ENCODE results near the gene PREB.
"Not testable (repeated sequence)": the region's sequence is repeated elsewhere in the genome, so short reads cannot be mapped to it uniquely, and the experiment has no call there.

Gene PREB

GRCh38 chr2:27111392-27112078 lies 22.9 kb downstream of the PREB start:
- WGBS (ENCODE audit: extremely low coverage, insufficient coverage, low lambda C conversion rate), result no CpG with 5 or more reads among the region's 49 CpGs
- not testable (repeated sequence) for H3K27me3 ChIP-seq (ENCODE audit: insufficient read depth, low read length, poor library complexity); H4K5ac ChIP-seq (ENCODE audit: low read length); H3K4me1 ChIP-seq (ENCODE audit: control insufficient read depth, low read depth, low read length); H4K8ac ChIP-seq (ENCODE audit: low read depth, low read length); H2BK5ac ChIP-seq (ENCODE audit: low read length); H3K79me2 ChIP-seq (ENCODE audit: control insufficient read depth, insufficient read depth, low read length); H3K56ac ChIP-seq (ENCODE audit: low read length); H3K23ac ChIP-seq (ENCODE audit: low read length); H3K18ac ChIP-seq (ENCODE audit: low read length); H3K4ac ChIP-seq (ENCODE audit: low read depth, low read length); H2AK5ac ChIP-seq (ENCODE audit: low read length); H3K9ac ChIP-seq (ENCODE audit: low read length); H3K36me3 ChIP-seq (ENCODE audit: control insufficient read depth, insufficient read depth, low read length); H3K79me1 ChIP-seq (ENCODE audit: low read length); H3K4me2 ChIP-seq (ENCODE audit: low read length); H2BK120ac ChIP-seq (ENCODE audit: low read depth, low read length); H2BK15ac ChIP-seq (replicated peaks; ENCODE audit: low read depth); DNase-seq; H3K4me3 ChIP-seq (ENCODE audit: low read length); H3K27ac ChIP-seq (ENCODE audit: low read depth, low read length)

GRCh38 chr2:27110603-27111352 lies 23.7 kb downstream of the PREB start:
- H4K8ac ChIP-seq (ENCODE audit: low read depth, low read length); H3K23ac ChIP-seq (ENCODE audit: low read length); H3K18ac ChIP-seq (ENCODE audit: low read length); H3K79me1 ChIP-seq (ENCODE audit: low read length); DNase-seq; H2BK120ac ChIP-seq (ENCODE audit: low read depth, low read length); H3K27ac ChIP-seq (ENCODE audit: low read depth, low read length); H3K56ac ChIP-seq (ENCODE audit: low read length); H3K4ac ChIP-seq (ENCODE audit: low read depth, low read length); H2AK5ac ChIP-seq (ENCODE audit: low read length); H3K79me2 ChIP-seq (ENCODE audit: control insufficient read depth, insufficient read depth, low read length); H3K9ac ChIP-seq (ENCODE audit: low read length); H3K27me3 ChIP-seq (ENCODE audit: insufficient read depth, low read length, poor library complexity); H4K5ac ChIP-seq (ENCODE audit: low read length); H3K36me3 ChIP-seq (ENCODE audit: control insufficient read depth, insufficient read depth, low read length); H3K4me1 ChIP-seq (ENCODE audit: control insufficient read depth, low read depth, low read length); H2BK5ac ChIP-seq (ENCODE audit: low read length); H3K4me2 ChIP-seq (ENCODE audit: low read length); H2BK15ac ChIP-seq (replicated peaks; ENCODE audit: low read depth); H3K4me3 ChIP-seq (ENCODE audit: low read length): not testable (repeated sequence)
- WGBS (ENCODE audit: extremely low coverage, insufficient coverage, low lambda C conversion rate), result no CpG with 5 or more reads among the region's 24 CpGs

DNA sequence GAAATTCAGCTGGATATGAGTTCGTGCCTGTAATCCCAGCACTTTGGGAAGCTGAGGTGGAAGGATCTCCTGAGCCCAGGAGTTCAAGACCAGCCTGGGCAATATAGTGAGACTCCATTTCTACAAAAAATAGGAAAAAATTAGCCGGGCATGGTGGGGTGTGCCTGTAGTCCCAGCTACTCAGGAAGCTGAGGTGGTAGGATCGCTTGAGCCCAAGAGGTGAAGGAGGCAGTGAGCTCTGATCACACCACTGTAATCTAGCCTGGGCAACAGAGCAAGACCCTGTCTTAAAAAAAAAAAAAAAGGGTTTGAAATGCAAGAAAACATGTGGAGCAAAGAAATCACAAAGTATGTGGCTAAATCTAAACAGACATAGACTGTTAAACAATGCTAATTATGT lies 25.4 kb downstream of the PREB start:
- Histone ChIP-seq H2AK5ac (ENCODE audit: low read length) (no peak overlapping the region), H3K79me1 (ENCODE audit: low read length) (no peaks in the 10 kb centered on the region)

DNA sequence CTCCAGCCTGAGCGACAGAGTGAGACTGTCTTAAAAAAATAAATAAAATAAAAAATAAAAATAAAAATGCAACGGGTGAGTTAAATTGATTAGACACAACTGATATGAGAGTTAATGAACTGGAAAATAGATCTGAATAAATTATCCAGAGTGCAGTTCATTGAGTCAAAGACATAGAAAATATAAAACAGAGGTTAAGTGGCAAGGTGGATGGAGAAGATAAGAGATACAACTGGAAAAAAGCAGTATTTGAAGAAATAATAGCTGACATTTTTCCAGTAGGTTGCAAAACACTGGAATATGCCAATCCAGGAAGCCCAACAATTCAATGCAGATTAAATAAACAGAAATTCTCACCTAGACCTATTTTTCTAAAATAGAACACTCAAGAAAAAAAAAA lies 26.2 kb downstream of the PREB start:
- DNase-seq, result no peak
- Histone ChIP-seq H3K4ac (ENCODE audit: low read depth, low read length) (no peak overlapping the region), H3K27ac (ENCODE audit: low read depth, low read length) (no peak overlapping the region), H2BK15ac (replicated peaks; ENCODE audit: low read depth) (no peak overlapping the region), H3K27me3 (ENCODE audit: insufficient read depth, low read length, poor library complexity) (no peaks in the 10 kb centered on the region), H3K18ac (ENCODE audit: low read length) (no peak overlapping the region), H2BK5ac (ENCODE audit: low read length) (no peak overlapping the region), H4K5ac (ENCODE audit: low read length) (no peak overlapping the region), H3K79me2 (ENCODE audit: control insufficient read depth, insufficient read depth, low read length) (no peaks in the 10 kb centered on the region), H3K4me2 (ENCODE audit: low read length) (no peak overlapping the region), H3K4me1 (ENCODE audit: control insufficient read depth, low read depth, low read length) (no peaks in the 10 kb centered on the region), H3K4me3 (ENCODE audit: low read length) (no peak overlapping the region), H3K23ac (ENCODE audit: low read length) (no peak overlapping the region), H2BK120ac (ENCODE audit: low read depth, low read length) (no peak overlapping the region), H2AK5ac (ENCODE audit: low read length) (no peak overlapping the region), H3K36me3 (ENCODE audit: control insufficient read depth, insufficient read depth, low read length) (no peaks in the 10 kb centered on the region), H3K9ac (ENCODE audit: low read length) (no peak overlapping the region), H4K8ac (ENCODE audit: low read depth, low read length) (no peak overlapping the region), H3K56ac (ENCODE audit: low read length) (no peak overlapping the region), H3K79me1 (ENCODE audit: low read length) (no peaks in the 10 kb centered on the region)
- no CpG with 5 or more reads among the region's 2 CpGs for WGBS (ENCODE audit: extremely low coverage, insufficient coverage, low lambda C conversion rate)

More for the DNA sequence above, 25.4 kb downstream of the PREB start:
- H3K4me2 ChIP-seq (ENCODE audit: low read length), result no peak overlapping the region
- no peak overlapping the region for H4K5ac ChIP-seq (ENCODE audit: low read length)
- H3K36me3 ChIP-seq (ENCODE audit: control insufficient read depth, insufficient read depth, low read length), result no peaks in the 10 kb centered on the region
- H3K4ac ChIP-seq (ENCODE audit: low read depth, low read length), result no peak overlapping the region
- H3K4me1 ChIP-seq (ENCODE audit: control insufficient read depth, low read depth, low read length), result no peaks in the 10 kb centered on the region
- no peak overlapping the region for H3K56ac ChIP-seq (ENCODE audit: low read length)
- no peak overlapping the region for H3K9ac ChIP-seq (ENCODE audit: low read length)
- no CpG with 5 or more reads among the region's 3 CpGs for WGBS (ENCODE audit: extremely low coverage, insufficient coverage, low lambda C conversion rate)
- no peaks in the 10 kb centered on the region for H3K79me2 ChIP-seq (ENCODE audit: control insufficient read depth, insufficient read depth, low read length)
- no peak overlapping the region for H3K23ac ChIP-seq (ENCODE audit: low read length)
- no peak for DNase-seq
- no peaks in the 10 kb centered on the region for H3K27me3 ChIP-seq (ENCODE audit: insufficient read depth, low read length, poor library complexity)
- H4K8ac ChIP-seq (ENCODE audit: low read depth, low read length), result no peak overlapping the region
- H2BK5ac ChIP-seq (ENCODE audit: low read length), result no peak overlapping the region
- H2BK120ac ChIP-seq (ENCODE audit: low read depth, low read length), result no peak overlapping the region
- H3K4me3 ChIP-seq (ENCODE audit: low read length), result no peak overlapping the region
- H2BK15ac ChIP-seq (replicated peaks; ENCODE audit: low read depth), result no peak overlapping the region
- H3K18ac ChIP-seq (ENCODE audit: low read length), result no peak overlapping the region
- H3K27ac ChIP-seq (ENCODE audit: low read depth, low read length), result no peak overlapping the region

DNA sequence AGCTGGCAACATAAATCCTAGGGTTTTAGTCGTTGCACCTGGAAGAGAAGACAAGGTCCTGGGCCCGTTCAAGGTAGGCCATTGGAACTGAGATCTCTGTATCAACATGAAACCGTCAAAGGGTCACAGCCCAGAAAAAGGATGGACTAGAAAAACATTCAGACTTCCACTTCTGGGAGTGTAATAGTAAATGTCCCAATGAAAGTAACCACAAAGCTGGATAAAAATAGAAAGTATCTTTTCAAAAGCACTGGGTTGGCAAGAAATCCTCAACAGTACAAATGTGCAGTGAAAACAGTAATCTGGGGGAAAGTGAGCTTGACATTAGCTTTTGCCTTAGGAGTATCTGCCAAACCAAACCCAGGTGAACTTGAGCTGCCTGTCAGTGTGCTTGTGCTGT lies 28.5 kb downstream of the PREB start:
- no peak overlapping the region for H3K18ac ChIP-seq (ENCODE audit: low read length)
- WGBS (ENCODE audit: extremely low coverage, insufficient coverage, low lambda C conversion rate), result no CpG with 5 or more reads among the region's 3 CpGs
- H2BK120ac ChIP-seq (ENCODE audit: low read depth, low read length), result no peak overlapping the region
- H3K4ac ChIP-seq (ENCODE audit: low read depth, low read length), result no peak overlapping the region
- H3K36me3 ChIP-seq (ENCODE audit: control insufficient read depth, insufficient read depth, low read length), result no peaks in the 10 kb centered on the region
- no peak overlapping the region for H3K23ac ChIP-seq (ENCODE audit: low read length)
- no peak overlapping the region for H3K56ac ChIP-seq (ENCODE audit: low read length)
- H2AK5ac ChIP-seq (ENCODE audit: low read length), result no peak overlapping the region
- H3K4me3 ChIP-seq (ENCODE audit: low read length), result no peak overlapping the region
- no peak overlapping the region for H4K5ac ChIP-seq (ENCODE audit: low read length)
- H3K4me2 ChIP-seq (ENCODE audit: low read length), result no peak overlapping the region
- no peaks in the 10 kb centered on the region for H3K4me1 ChIP-seq (ENCODE audit: control insufficient read depth, low read depth, low read length)
- H3K79me2 ChIP-seq (ENCODE audit: control insufficient read depth, insufficient read depth, low read length), result no peaks in the 10 kb centered on the region
- no peak overlapping the region for H4K8ac ChIP-seq (ENCODE audit: low read depth, low read length)
- H3K27me3 ChIP-seq (ENCODE audit: insufficient read depth, low read length, poor library complexity), result no peaks in the 10 kb centered on the region
- no peak overlapping the region for H3K27ac ChIP-seq (ENCODE audit: low read depth, low read length)
- H2BK15ac ChIP-seq (replicated peaks; ENCODE audit: low read depth), result no peak overlapping the region
- DNase-seq, result no peak
- H3K9ac ChIP-seq (ENCODE audit: low read length), result no peak overlapping the region
- H2BK5ac ChIP-seq (ENCODE audit: low read length), result no peak overlapping the region
- no peaks in the 10 kb centered on the region for H3K79me1 ChIP-seq (ENCODE audit: low read length)
